T1000 (cell line): Measurements from ENCODE around the gene PHOSPHO1.
A peak's percentile ranks its signal among the peaks of the same experiment; 100 is the strongest.
"Not testable (repeated sequence)": the region's sequence is repeated elsewhere in the genome, so short reads cannot be mapped to it uniquely, and the experiment has no call there.

Source experiments
- DNase-seq: peaks from one replicate; lab custom pipeline; 2025; ENCODE audit warnings: mixed read lengths; lab: John Stamatoyannopoulos, UW

The PHOSPHO1 gene

GRCh38 chr17:49230636-49231562 is at the start of gene PHOSPHO1:
Gene PHOSPHO1, minus strand, starts transcription at chr17:49230787. Its CDS starts 4,096 bp downstream, at chr17:49226691.
- DNase-seq: peak; percentile 71

- DNase-seq: no peak
Observed at GRCh38 chr17:49280061-49280460, 49.5 kb upstream of the PHOSPHO1 start.

- DNase-seq: not testable (repeated sequence)
Observed at GRCh38 chr17:49279263-49280015, 48.9 kb upstream of the PHOSPHO1 start.

DNA sequence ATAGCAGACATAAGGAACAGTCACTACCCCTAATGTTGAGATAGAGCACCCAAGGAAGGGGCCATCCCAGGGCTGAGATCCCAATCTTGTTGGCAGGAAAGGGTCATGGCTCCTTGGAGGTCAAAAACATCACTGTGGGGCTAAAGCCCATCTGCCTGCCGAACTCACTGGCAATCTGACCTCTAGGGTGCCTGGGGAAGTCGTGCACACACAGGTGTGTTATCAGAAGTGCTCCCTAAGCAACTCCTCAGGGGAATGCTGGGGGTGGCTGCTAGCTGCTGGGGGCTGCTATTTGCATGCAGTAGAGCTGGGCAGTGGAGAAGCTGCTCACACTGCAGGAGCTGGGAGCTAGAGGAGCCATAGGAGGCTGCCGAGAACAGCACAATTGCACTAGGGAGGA is 47.5 kb upstream of the PHOSPHO1 start:
- no peak for DNase-seq

- DNase-seq: no peak
Observed at GRCh38 chr17:49277638-49278037, 47.1 kb upstream of the PHOSPHO1 start.

DNA sequence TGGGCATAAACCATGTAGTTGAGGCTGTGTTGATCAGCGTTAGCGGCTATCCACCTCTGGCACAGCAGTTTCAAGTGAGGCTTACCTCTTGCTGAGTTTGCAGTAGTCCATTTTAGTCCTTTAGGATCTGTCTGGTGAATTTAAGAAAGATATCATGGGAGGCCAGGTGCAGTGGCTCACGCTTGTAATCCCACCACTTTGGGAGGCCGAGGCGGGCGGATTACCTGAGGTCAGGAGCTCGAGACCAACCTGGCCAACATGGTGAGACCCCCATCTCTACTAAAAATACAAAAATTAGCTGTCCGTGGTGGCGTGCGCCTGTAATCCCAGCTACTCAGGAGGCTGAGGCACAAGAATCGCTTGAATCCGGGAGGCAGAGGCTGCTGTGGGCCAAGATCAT is 45.4 kb upstream of the PHOSPHO1 start:
- not testable (repeated sequence) for DNase-seq

GRCh38 chr17:49269356-49269755 is 38.8 kb upstream of the PHOSPHO1 start:
- DNase-seq: no peak

DNA sequence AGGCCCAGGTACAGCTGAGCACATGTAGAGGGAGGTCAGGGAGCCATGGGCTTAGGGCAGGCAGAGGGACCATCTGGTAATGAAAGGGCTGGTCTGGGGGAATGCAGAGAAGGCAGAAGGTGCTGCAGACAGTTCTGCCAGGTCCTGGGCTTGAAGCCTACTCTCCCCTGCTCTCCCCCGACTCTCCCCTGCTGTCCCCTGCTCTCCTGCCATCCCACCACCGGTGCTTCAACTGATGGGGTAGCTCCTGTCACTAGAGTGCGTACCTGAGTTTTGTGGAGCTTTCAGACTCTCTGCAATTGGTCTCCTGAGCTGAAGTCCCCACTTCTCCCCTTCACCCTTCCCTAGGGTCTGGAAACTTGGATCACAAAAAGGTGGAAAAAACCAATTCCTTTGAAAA is 37.3 kb upstream of the PHOSPHO1 start:
- no peak for DNase-seq

DNA sequence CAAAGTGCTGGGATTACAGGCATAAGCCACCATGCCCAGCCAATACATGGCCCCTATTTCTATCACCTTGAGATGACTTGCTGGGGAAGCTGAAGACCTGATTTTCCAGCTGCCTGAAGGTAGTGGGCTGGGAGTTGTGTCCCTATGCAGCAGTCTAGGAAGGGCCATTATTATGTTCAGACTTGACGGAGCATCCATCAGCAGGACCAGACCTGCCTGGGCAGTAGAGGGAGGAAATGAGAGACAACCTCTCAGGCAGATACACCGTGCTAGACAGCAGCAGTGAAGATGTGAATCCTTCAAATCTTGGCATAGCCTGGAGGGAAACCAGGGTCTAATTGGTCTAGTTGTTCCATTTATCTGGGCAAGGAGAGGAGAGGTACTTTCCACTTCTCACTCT is 35.6 kb upstream of the PHOSPHO1 start:
- DNase-seq: no peak

DNA sequence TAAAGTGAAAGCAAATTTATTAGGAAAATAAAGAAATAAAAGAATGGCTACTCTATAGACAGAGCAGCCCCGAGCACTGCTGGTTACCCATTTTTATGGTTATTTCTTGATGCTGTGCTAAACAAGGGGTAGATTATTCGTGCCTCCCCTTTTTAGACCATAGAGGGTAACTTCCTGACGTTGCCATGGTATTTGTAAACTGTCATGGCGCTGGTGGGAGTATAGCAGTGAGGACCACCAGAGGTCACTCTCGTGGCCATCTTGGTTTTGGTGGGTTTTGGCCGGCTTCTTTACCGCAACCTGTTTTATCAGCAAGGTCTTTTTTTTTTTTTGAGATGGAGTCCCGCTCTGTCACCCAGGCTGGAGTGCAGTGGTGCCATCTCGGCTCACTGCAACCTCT is 31.0 kb upstream of the PHOSPHO1 start:
- not testable (repeated sequence) for DNase-seq

GRCh38 chr17:49260817-49261291 is 30.3 kb upstream of the PHOSPHO1 start:
- DNase-seq: no peak

DNA sequence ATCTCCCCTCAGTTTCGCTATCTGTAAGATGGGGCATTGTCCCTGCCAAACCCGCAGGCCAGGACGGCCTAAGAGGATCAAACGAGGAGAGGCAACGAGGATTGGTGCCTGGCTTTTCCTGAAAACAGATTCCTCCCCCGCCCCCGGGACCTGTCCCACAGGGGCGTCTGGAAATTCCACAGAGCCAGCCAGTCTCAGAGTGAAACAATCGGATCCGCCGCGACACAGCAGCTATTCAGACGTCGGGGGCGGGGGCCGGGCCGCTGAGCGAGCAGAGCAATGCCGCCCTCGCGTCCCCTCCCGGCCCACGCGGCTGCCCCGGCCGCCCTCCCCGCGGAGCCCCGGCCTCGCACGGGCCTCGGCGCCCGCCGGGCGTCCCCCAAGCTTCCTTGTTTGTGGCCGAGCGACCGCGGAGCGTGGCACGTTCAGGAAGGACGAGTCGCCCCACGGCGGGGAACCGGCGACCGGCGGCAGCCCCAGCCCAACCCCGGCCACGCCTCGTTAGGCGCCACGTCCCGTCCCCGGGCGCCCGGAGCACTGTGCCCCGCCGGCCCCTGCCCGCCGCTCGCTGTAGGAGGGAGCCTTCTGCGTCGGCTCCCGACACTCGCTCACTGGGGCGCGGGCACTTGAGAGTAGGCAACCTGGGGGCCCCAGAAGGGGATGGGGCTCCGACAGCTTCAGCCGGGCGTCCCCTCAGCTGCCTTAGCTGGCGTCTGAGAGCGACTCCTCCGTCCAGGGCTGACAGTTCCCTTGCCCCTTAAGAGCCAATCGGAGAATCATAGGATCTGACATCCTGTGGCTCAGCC is 29.6 kb upstream of the PHOSPHO1 start:
- peak; percentile 37 for DNase-seq

- no peak for DNase-seq
Observed at GRCh38 chr17:49259663-49260010, 29.1 kb upstream of the PHOSPHO1 start.

- DNase-seq: no peak
Observed at GRCh38 chr17:49258394-49258793, 27.8 kb upstream of the PHOSPHO1 start.

DNA sequence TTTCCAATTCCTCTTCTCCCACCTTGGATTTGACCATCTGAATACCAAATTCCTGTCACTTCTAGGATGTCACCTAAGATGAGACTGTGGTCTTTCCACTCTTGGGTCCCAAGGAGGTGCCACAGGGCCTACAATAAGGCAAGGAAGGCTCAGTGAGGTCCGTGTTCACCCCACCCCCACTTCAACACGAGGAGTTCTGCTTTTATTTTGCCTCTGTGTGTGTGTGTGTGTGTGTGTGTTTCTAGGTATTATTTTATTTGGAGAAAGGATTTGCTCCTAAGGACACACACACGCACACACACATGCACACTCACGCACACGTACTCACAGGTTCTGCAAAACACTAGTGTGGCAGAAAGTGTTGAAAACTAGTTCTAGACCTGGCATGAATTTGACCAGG is 24.5 kb upstream of the PHOSPHO1 start:
- DNase-seq: no peak

GRCh38 chr17:49254066-49254465 is 23.5 kb upstream of the PHOSPHO1 start:
- no peak for DNase-seq

GRCh38 chr17:49252148-49252695 is 21.6 kb upstream of the PHOSPHO1 start:
- no peak for DNase-seq

GRCh38 chr17:49249890-49250522 is 19.4 kb upstream of the PHOSPHO1 start:
- no peak for DNase-seq

GRCh38 chr17:49249292-49249794 is 18.8 kb upstream of the PHOSPHO1 start:
- no peak for DNase-seq

DNA sequence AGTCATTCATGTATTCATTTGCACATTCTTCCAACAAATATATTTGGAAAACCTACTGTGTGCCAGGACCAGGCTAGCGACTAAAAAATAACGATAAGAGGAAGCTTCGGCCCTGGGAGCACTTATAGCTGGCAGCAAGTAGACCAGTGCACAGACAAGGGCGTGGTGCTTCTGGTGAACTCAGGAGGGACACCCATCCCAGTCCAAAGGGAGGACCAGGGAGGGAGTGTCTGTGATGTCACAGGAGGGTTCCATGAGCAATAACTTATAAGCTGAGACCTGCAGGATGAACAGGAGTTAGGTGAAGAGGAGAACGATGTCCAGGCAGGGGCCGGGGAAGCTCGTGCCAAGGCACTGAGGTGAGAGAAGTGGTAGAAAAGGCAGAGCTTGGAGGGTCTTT is 17.4 kb upstream of the PHOSPHO1 start:
- DNase-seq: no peak

GRCh38 chr17:49244839-49245238 is 14.3 kb upstream of the PHOSPHO1 start:
- no peak for DNase-seq
